NCI-H128 (cell line): Measurements from ENCODE around the gene TMEM108.
A peak's percentile ranks its signal among the peaks of the same experiment; 100 is the strongest.

Experiments
- DNase-seq: peaks from one replicate; lab custom pipeline; 2025; ENCODE audit not compliant: unreplicated experiment; lab: John Stamatoyannopoulos, UW

The TMEM108 gene

DNA sequence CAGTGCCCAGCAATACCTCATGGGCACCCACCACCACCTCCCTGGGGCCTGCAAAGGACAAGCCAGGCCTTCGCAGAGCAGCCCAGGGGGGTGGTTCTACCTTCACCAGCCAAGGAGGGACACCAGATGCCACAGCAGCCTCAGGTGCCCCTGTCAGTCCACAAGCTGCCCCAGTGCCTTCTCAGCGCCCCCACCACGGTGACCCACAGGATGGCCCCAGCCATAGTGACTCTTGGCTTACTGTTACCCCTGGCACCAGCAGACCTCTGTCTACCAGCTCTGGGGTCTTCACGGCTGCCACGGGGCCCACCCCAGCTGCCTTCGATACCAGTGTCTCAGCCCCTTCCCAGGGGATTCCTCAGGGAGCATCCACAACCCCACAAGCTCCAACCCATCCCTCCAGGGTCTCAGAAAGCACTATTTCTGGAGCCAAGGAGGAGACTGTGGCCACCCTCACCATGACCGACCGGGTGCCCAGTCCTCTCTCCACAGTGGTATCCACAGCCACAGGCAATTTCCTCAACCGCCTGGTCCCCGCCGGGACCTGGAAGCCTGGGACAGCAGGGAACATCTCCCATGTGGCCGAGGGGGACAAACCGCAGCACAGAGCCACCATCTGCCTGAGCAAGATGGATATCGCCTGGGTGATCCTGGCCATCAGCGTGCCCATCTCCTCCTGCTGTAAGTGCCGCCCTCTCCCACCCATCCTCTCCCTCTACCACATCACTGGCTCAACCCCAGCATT is 342.5 kb downstream of the TMEM108 start:
- DNase-seq: no peak

DNA sequence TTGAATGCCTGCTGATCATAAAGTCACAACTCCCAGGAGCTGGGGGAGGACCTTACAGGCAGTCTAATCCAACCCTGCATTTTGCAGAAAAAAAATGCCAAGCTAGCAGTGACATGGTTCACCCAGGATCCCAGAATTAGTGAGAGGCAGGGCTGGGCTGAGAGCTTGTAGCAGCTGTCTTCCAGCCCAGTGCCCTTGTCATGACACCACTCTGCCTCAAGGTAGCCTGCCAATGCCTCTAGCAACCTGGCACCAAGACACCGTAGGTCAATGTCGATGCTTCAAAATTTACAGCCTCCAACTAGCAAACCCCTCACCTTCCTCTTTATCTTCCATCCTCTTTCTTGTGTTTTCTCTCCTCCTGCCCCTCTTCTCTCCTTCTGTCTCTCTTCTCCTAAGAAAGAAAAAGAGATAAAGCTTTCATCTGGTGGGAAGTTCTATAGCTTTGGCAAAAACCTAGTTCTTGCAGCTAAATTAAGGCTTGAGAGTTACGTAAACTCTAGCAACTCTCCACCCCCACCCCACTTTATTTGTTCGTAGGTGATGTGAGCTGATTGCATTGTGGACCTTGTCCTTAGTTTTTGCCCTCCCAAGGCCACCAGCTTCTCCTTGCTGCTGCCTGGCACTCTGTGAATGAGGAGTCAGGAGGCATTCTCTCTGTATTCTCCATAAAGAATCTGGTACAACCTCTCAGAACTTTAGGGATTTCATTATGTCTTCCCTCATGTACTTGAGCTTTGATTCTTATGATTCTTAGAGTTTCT is 343.3 kb downstream of the TMEM108 start:
- no peak for DNase-seq

DNA sequence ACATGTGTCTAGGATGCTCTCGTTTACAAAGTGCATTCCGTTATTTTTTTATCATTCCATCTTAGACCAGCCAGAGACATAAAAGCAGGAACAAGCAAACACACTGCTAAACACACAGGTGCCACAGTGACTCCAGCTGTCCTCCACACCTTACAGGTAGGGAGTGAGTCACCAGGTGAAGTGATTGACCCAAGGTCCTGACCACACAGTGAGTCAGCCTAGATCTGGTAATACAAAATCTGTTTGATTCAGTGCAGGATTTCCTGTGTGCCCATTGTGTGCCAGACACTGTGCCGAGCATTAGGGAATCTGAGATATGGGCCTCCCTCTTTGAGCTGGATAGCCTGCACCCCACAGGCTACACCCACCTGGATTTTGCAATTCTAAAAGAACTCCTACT is 345.0 kb downstream of the TMEM108 start:
- DNase-seq: no peak

DNA sequence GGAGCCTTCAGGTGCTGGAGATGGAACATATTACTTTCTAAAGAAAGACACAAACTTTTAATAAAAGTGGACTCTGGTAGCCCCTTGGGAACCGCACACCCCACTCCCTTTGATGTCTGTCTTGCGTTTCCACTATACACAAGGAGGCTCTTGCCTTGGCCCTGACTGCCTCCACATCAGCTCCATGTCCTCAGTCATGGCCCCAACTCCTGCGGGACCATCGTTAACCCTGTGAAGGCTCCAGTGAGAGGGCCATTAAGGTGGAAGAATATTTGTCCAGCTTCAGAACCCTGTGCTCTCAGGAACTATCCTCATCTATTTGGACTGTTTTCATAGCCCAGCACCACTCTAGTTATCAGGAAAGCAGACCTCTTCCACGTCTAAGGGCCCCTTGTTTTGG is 345.6 kb downstream of the TMEM108 start:
- DNase-seq: no peak

DNA sequence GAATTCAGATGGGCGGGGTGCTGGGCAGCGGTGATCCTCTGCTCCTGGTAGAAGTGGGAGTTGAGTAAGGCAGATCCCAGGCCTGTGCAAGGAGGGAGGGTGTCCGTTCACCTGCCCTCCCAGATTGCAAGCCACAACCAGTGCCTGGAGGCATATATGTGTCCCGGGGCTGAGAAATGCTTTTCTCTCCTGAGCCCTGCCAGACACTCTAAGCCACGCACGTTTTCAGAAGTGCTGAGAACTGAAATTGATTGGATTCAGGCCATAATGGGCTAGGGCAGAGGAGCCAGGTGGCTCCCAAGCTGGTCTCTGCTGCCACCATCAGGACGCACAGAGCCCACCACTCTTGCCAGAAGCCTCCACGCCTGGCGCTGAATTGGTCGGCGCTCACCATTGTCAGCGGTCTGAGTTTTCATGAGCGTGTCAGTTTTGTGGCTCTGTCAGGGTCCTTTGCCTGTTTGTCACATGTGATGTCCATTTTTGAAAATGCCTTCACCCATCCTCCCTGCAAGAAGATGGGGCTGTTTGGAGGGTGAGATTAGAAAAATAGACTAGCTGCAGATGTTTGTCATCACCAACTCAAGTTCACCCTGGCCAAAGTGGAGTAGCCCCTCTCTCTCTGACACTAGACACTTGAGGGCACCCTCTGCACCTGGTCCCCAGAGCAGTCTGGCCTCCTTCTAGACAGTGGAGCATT is 346.3 kb downstream of the TMEM108 start:
- peak; percentile 82 for DNase-seq

DNA sequence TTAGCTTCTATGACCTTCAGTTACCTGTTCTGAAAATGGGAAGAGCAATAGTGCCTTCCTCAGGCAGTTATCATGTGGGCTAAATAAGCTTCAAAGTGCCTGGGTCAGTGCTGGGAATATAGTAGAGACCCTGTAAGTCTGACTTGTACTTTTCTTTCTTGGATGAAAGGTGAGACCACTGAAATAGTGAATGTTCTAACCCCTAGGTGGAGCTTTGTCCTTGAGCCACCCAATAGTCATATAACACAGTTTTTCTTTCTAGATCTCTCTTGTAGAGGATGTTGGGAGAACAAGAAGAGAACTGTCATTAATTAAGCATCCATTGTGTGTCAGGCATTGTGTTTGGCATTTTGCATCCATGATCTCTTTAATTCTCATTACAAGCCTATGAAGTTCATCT is 348.7 kb downstream of the TMEM108 start:
- DNase-seq: no peak

DNA sequence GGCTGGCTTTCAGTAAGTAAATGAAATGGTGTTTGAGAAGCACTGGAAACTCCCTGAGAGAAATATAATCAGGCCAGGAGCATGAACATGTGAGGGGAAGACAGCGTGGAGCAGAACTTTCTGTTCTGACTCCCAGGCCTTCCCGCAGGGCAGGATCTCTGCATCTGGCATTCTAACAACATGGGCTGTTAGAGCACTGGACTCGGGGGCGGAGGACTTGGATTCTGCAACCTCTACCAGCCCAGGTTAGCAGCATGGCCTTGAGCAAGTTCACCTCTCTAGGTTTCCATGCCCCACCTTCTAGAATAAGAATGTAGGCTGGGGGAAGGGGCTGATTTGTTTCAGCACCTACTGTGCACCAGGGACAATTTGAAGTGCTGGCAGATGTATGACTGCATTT is 349.1 kb downstream of the TMEM108 start:
- no peak for DNase-seq

DNA sequence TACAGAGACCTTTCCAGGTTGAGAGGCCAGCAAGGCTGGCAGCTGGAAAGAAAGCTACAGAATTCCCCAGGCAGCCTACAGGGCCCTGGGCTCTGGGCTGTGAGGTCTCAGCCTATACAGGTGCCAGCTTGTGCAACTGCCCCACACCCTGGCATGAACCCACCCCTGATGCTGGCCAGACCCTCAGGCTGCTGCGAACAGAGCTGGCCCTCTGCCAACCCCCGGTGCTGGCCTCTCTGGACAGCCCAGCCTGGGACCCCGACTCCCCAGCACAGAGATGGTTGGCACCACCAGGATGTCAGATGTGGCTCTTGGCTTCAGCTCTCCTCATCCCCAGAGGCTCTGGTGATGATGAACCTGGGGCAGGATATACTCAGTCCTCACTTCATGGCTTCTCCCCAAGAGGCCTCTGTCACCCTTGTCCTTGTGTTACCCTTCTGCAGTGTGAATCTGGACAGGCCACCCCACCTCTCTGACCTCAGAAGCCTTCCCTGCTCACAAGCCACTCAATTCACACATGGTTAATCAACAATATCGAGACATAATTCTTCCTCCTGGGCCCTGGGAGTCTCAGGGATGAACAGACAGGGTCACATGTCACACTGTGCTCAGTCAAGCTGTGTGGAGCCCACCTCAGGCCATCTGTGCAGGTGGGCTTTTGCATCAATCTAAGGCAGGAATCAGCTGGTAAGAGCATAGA is 350.7 kb downstream of the TMEM108 start:
- DNase-seq: no peak

DNA sequence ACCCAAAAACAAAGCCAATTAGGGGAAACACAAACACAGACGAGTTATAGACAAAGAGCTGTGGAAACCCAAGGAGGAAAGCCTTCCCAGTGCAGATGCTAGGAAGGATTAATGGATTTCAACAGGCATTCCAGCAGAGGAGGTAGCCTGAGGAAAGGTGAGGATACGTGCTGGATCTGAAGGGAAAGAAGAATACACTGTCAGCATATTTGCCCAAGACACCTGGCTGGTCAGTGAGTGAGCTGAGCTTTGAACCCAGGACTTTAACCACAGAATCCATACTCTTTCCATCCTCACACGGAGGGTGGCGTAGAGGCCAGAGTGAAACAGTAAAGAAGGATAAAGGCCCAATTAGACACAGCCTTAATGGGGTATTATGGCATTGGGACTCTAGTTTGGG is 352.5 kb downstream of the TMEM108 start:
- no peak for DNase-seq

DNA sequence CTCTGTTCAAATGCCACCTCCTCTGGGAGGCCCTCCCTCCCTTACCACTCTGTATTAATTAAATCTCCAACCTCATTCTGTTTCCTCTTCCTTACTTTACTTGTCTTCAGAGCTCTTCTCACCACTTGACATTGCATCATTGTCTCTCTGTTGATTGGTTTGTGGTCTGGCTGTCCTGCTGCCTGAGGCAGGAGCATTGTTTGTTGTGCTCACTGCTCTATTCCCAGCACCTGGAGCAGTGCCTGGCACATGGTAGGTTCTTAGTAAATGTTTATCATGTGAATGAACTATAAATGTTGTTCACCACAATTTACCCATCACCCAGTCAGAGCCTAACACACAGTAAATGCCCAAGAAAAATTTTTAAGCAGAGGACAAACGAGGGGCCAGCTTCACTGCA is 355.0 kb downstream of the TMEM108 start:
- no peak for DNase-seq

DNA sequence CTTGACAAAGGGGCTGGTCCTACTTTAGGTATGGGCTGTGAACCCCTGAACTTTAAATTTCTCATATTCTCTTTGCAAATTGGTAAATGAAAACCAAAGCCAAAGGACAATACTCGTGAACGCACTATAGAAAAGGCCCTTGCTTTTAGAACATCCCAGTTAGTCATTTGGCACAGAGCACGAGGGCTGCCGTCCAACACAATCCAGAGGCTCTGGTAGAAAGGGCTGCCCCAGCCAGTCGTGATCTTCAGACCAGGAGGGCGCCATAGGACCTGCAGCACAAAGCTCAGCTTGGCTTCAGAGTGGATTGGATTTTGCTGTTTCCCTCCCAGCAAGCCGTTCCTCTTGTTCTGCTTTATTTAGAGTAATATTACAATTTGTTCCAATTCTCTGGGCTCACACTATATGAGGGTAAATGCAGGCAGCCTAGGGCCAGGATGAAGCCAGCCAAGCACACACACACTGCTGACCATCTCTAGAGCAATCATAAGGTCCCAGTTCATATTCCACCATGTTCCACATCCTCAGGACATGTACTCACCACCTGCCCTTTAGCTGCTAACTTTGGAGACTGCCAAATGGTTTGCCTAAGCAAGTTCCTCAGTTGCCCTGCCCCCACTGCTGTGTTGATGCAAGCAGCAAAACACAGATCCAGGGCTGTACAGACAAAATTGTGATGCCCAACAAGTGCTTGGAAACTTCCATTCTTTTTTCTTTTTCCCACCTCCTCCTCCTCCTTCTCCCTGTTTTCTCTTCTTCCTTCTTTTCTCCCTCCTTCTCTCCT is 355.7 kb downstream of the TMEM108 start:
- DNase-seq: no peak

DNA sequence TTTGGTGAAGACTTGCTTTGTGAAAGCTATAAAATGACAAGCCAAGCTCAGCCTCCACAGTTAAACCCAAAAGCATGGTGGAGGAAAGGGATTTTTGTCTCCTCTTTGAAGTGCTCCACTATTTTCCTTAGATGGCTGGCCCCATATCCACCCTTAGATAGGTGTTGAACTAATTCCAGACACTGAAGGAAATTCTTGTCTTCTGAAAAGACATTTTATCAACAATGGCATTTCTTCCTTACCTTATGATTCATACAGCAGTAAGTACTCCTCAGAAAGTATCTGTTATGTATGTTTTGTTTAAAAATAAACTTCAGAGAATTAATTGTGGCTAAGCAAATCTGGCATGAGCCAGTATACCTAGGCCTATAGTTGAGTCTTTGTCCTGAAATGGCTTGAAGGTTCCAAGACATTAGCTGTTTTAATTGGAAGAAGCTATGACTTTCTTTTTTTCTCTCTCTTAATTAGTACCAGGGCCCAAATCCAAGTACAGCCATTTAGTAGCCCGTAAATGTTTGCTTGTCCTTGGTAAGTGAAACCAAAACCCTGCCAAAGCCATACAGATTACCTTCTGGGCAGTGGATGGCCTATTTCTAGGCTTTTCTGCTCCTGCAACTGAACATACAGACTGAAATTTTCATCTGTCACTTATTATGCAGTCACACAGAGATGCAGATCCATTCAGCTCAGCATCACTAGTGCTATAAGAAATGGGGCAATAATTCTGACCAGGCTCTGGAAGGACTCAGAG is 356.5 kb downstream of the TMEM108 start:
- no peak for DNase-seq

DNA sequence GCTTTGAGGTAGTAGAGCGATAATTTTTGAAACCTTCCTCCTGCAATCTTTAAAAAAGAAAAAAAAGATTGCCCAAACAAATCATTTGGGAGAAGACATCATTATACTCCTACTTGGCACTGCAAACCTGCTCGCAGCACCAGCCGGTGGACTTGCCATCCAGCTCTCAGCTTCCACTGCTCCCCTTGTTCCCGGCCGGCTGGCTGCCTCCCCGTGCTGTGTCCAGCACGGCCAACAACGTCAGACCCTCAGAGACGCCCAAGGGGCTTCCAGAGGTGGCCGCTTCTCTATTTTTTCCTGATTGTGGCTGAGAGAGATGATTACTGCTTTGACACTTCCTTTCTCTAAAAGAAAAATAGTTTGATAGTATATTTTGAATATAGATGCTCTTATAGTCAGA is 358.7 kb downstream of the TMEM108 start:
- no peak for DNase-seq

DNA sequence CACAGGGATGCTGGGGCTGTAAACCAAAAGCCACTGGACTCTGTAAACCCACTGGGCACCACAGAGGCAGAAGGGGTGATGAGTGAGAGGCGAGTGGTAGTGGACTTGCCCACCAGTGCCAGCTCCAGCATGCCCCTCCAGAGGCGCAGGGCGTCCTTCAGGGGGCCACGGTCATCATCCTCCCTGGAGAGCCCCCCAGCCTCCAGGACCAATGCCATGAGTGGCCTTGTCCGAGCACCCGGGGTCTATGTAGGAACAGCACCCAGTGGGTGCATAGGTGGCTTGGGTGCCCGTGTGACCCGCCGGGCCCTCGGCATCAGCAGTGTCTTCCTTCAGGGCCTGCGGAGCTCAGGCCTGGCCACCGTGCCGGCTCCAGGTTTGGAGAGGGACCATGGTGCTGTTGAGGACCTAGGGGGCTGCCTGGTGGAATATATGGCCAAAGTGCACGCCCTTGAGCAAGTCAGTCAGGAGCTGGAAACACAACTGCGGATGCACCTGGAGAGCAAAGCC is 361.9 kb downstream of the TMEM108 start, which contains the start of gene BFSP2:
BFSP2 (plus strand) TSS at position 51 of the 510 bp plus-strand sequence; CDS start at position 79, 28 bp downstream.
- no peak for DNase-seq

DNA sequence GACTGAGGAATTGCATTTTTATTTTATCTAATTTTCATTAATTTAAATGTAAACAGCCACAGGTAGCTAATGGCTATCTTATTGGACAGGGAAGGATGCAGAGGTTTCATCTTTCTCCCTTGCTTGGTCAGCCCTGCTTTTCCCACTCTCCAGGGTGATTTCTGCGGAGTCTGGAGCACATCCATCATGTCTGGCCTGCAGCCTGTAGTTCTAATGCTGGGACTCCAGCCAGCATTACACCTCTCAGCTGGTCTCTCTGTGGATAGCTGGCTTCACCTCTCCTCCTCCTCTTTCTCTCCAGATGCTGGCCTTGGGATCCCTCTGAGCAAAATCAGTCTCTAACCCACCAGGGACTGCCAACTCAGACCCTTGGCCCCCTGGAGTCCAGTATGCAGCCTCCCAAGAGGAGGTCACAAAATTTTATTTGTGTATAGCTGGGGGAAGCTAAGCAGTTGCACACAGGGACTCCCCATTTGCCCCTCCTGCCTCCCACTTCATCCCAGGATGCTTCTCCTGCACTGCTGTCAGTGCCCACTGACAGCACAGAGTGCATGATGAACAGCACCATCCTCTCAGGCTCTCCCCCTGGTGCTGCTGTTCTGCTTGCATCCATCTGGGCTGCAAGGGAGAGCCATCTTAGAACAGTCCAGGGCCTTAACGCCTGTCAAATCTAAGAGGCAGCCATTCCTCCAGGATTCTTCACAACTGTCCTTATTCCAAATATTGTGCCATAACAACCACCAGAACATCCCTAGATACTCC is 363.4 kb downstream of the TMEM108 start:
- no peak for DNase-seq

DNA sequence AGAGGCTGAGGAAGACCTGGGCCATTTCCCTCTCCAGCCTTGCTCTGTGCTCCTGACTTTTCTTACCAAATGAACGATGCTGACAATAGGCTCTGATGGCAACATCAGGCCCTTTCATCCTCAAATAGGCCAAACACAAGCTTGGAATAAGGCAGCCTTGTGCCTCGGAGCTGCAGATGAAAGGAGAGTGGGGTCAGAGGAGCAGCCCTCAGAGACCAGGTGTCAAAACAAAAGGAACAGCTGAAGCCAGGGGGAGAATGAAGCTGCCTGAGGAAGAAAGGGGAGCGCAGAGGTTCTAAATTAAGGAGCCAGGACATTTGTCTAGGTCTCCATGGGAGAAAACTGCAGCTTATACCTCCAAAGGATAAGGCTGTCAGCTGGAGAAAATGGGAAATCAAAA is 366.7 kb downstream of the TMEM108 start:
- DNase-seq: no peak

DNA sequence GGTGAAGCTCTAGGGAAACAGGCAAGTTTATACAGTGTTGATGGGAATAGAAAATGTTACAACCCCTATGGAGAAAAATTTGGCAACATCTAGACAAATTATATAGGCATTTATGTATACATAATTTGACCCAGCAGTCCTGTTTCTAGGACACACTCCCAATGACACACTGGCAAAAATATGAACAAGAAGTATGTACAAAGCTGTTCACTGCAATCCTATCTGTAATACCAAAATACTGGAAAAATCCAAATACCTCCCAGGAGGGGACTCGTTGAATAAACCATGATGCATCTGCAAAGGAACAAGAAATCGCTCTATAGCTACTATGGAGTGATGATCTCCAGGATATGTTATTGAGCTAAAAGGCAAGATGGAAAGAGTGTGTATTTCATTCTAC is 370.2 kb downstream of the TMEM108 start:
- no peak for DNase-seq

DNA sequence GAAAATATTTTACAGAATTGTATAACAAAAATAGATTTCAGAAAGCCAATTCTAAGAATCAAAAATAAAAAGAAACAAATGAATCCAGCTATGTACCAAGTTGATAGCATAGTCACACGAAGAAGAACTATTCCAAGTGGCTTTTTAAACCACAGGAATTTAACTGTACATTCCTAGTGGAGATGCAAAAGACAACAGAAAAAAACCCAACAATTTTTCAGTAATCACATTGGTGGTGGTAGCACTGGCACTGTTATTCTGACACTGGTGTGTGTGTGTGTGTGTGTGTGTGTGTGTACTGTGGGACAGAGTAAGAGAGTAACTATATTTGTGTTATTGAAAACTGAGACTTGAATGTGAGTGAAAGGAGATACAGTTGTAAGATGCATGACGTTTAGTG is 370.8 kb downstream of the TMEM108 start:
- DNase-seq: no peak
